Gastrocnemius medialis (tissue), 4 donors: ENCODE results near the gene FMN2. TPM values are rescaled to one million over a fixed set of nuclear protein-coding genes. Genes with fewer than 3 reads are reported as not detected.

Source experiments
- ATAC-seq, 2 donors: fragments of 150-250 bp; one replicate each; pipeline ENCODE4 v1.9.1; 2016
- DNase-seq, 2 donors: peaks; one replicate each; pipeline ENCODE4 v3.0.0-alpha.2; 2019
- H3K27ac ChIP-seq, 4 donors: fragments of 200-600 bp; sonication (generic); 1 replicate in 1 of 4; 2 replicates in 3 of 4; pipeline ENCODE4 v1.5.1; 2016 to 2018; ENCODE audit warnings: mild to moderate bottlenecking in 2 of 4, moderate library complexity in 1 of 4
- H3K27me3 ChIP-seq, 3 donors: fragments of 200-600 bp; sonication (generic) in 2 of 3; 1 replicate in 1 of 3; 2 replicates in 2 of 3; pipeline versions ENCODE4 v1.5.1 to v1.6.0; 2016 to 2019; ENCODE audit warnings: mild to moderate bottlenecking in 1 of 3, moderate library complexity in 1 of 3
- H3K36me3 ChIP-seq, 2 donors: fragments of 200-600 bp; sonication (generic) in 1 of 2; one replicate each; pipeline ENCODE4 v1.5.1; 2017 to 2018
- H3K4me1 ChIP-seq, 2 donors: fragments of 200-600 bp; sonication (generic) in 1 of 2; one replicate each; pipeline ENCODE4 v1.5.1; 2016 to 2017; ENCODE audit warnings: mild to moderate bottlenecking in 2 of 2
- H3K4me3 ChIP-seq, 4 donors: fragments of 200-600 bp; sonication (generic) in 3 of 4; 1 replicate in 1 of 4; 2 replicates in 3 of 4; pipeline ENCODE4 v1.5.1; 2016 to 2019; ENCODE audit warnings: mild to moderate bottlenecking in 2 of 4
- H3K9me3 ChIP-seq, 3 donors: fragments of 200-600 bp; sonication (generic) in 2 of 3; 1 replicate in 1 of 3; 2 replicates in 2 of 3; pipeline ENCODE4 v1.5.1; 2016 to 2019
- POLR2A ChIP-seq, 2 donors: fragments of 450-650 bp; IDR thresholded peaks; one replicate each; pipeline ENCODE4 v1.6.1; 2017; ENCODE audit warnings: antibody characterized with exemption in 2 of 2, mild to moderate bottlenecking in 2 of 2, moderate library complexity in 2 of 2
- in situ Hi-C, 4 donors: fragments of 200-750 bp; cut with MboI; loops; one replicate each; pipeline versions ENCODE4 v1.15.0 to v1.8.0; 2017; ENCODE audit warnings: low sequenced_read_pairs in 4 of 4
- intact Hi-C: fragments of 100-400 bp; cut with DNase I; formaldehyde crosslinking; loops from one replicate; pipeline ENCODE4 v1.15.1; 2023; ENCODE audit warnings: low total_unique reads
- total RNA-seq, 4 donors: library from RNA; depleted of rRNA; stranded (reverse); fragments of >200 nt; gene quantifications; one replicate each; pipeline versions ENCODE4 v1.1.0 to v1.2.3, GENCODE V29; 2016
- TF ChIP-seq, protein P1 (sequence below), 5 experiments: fragments of 450-650 bp in 3 of 5; fragments of 200-600 bp in 2 of 5; sonication (generic) in 2 of 5; IDR thresholded peaks in 4 of 5; conservative IDR thresholded peaks in 1 of 5; 1 replicate in 4 of 5; 2 replicates in 1 of 5; pipeline ENCODE4 v1.5.1; 2016 to 2019; ENCODE audit warnings: antibody characterized with exemption in 5 of 5, mild to moderate bottlenecking in 3 of 5, moderate library complexity in 3 of 5

The FMN2 gene
- total RNA-seq, 4 donors from 2014 or later = 0.51 TPM; not detected in 3

DNA sequence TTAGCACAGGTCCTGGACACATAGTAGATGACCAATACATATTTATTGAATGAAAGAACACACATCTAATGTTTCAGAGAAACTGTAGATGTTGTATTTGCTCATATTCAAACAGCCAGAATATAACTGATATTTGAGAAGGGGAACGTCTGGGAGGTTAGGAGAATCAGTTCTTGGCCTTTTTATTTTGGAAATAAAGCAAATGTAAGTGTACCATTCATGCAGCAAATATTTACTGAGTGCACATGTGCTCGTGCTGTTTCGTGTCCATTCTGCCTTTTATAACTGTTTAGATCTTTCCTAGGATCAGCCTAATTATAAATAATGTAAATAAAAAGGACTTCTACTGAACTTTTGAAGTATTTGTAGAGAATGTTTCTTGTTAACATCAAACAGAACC lies 416.5 kb downstream of the FMN2 start:
- no peaks in the 10 kb centered on the region for H3K4me1 ChIP-seq
- DNase-seq (no peak), ATAC-seq (no peak)
- H3K27ac ChIP-seq = no peak overlapping the region
- no peaks in the 10 kb centered on the region for H3K27me3 ChIP-seq
- H3K9me3 ChIP-seq = no peaks in the 10 kb centered on the region
- no peak for TF ChIP-seq POLR2A (IDR thresholded peaks at IDR 0.05)
- TF ChIP-seq, protein P1, sequence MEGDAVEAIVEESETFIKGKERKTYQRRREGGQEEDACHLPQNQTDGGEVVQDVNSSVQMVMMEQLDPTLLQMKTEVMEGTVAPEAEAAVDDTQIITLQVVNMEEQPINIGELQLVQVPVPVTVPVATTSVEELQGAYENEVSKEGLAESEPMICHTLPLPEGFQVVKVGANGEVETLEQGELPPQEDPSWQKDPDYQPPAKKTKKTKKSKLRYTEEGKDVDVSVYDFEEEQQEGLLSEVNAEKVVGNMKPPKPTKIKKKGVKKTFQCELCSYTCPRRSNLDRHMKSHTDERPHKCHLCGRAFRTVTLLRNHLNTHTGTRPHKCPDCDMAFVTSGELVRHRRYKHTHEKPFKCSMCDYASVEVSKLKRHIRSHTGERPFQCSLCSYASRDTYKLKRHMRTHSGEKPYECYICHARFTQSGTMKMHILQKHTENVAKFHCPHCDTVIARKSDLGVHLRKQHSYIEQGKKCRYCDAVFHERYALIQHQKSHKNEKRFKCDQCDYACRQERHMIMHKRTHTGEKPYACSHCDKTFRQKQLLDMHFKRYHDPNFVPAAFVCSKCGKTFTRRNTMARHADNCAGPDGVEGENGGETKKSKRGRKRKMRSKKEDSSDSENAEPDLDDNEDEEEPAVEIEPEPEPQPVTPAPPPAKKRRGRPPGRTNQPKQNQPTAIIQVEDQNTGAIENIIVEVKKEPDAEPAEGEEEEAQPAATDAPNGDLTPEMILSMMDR (IDR thresholded peaks at IDR 0.05 in 4 of 5, conservative IDR thresholded peaks at IDR 0.05 in 1 of 5) = no peak
- no peaks in the 10 kb centered on the region for H3K36me3 ChIP-seq
- in situ Hi-C loops (no loop called here), intact Hi-C loops (no loop called here)
- H3K4me3 ChIP-seq = no peak overlapping the region

DNA sequence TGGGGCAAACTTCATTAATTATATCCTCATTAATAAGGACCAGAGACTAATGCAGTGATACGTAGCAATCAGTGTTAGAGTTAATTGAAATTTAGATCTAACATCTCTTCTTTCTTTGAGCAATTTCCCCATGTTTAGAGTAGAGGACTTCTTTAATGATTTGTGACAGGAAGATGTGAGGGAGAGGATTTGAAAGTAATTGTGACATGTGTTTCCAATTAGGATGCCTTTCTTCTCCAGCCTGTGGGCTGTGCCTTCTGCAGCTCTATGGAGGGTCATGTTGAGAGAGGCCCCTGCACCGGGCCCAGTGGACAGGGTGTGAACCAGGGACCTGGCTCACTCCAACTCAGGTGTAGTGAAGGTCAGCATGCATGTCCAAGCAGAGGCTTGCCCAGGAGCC lies 417.3 kb downstream of the FMN2 start:
- no peaks in the 10 kb centered on the region for H3K4me1 ChIP-seq

DNA sequence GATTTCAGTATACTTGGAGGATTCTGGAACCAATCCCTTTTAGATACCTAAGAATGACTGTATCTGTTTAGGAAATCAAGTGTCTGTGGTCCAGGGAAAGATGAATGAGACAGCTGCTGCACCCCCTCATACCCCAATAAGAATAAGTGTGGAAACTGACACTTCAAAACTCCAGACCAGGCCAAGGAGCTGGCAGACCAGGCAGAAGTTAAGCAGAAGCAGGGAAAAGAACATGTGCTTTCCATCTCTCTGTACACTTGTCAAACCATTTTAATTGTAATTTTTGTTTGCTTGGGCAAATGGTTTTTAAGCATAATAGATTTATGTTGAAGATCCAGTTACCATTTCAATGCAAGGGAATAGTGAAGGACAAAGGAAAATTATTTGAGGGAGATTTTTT lies 420.1 kb downstream of the FMN2 start:
- ATAC-seq = no peak
- TF ChIP-seq POLR2A (IDR thresholded peaks at IDR 0.05) = no peak
- TF ChIP-seq, protein P1 (IDR thresholded peaks at IDR 0.05 in 4 of 5, conservative IDR thresholded peaks at IDR 0.05 in 1 of 5) = no peak
- no peaks in the 10 kb centered on the region for H3K27me3 ChIP-seq
- intact Hi-C loops = no loop called here
- no peaks in the 10 kb centered on the region for H3K4me1 ChIP-seq
- H3K9me3 ChIP-seq = no peaks in the 10 kb centered on the region
- in situ Hi-C loops = no loop called here
- DNase-seq = no peak
- H3K36me3 ChIP-seq = no peaks in the 10 kb centered on the region
- no peak overlapping the region for H3K4me3 ChIP-seq
- H3K27ac ChIP-seq = no peak overlapping the region

More for the DNA sequence above, 417.3 kb downstream of the FMN2 start:
- ATAC-seq (no peak), DNase-seq (no peak)
- no peaks in the 10 kb centered on the region for H3K27me3 ChIP-seq
- no peak overlapping the region for H3K27ac ChIP-seq
- H3K9me3 ChIP-seq = no peaks in the 10 kb centered on the region
- H3K36me3 ChIP-seq = no peaks in the 10 kb centered on the region
- no peak for TF ChIP-seq POLR2A (IDR thresholded peaks at IDR 0.05)
- TF ChIP-seq, protein P1 (IDR thresholded peaks at IDR 0.05 in 4 of 5, conservative IDR thresholded peaks at IDR 0.05 in 1 of 5) = no peak
- H3K4me3 ChIP-seq = no peak overlapping the region
- in situ Hi-C loops = no loop called here
- intact Hi-C loops = no loop called here

DNA sequence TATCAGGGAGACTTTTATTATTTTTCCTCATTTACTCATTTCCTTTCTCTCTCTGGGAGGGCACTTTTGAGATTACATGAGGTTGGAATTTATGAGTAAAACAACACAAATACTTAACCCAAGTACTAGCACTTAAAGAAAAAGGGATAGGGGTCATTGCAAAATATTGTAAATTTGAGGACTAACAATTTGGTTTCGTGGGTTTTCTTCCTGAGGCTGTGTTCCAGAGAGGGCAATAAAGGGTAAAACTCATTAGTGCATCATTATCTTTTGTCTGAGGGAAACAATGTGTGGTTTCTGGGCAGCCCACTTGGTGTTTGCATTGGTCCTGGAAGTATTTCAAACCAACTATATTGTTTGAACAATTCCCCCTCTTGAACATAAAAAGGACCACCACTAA lies 423.8 kb downstream of the FMN2 start:
- no peak overlapping the region for H3K4me3 ChIP-seq
- no peak for TF ChIP-seq POLR2A (IDR thresholded peaks at IDR 0.05)
- TF ChIP-seq, protein P1 (IDR thresholded peaks at IDR 0.05 in 4 of 5, conservative IDR thresholded peaks at IDR 0.05 in 1 of 5) = no peak
- H3K36me3 ChIP-seq = no peaks in the 10 kb centered on the region
- H3K27me3 ChIP-seq = no peaks in the 10 kb centered on the region
- no peaks in the 10 kb centered on the region for H3K9me3 ChIP-seq
- H3K4me1 ChIP-seq = no peaks in the 10 kb centered on the region
- in situ Hi-C loops = no loop called here
- DNase-seq = no peak
- intact Hi-C loops = no loop called here
- no peak overlapping the region for H3K27ac ChIP-seq
- ATAC-seq = no peak

DNA sequence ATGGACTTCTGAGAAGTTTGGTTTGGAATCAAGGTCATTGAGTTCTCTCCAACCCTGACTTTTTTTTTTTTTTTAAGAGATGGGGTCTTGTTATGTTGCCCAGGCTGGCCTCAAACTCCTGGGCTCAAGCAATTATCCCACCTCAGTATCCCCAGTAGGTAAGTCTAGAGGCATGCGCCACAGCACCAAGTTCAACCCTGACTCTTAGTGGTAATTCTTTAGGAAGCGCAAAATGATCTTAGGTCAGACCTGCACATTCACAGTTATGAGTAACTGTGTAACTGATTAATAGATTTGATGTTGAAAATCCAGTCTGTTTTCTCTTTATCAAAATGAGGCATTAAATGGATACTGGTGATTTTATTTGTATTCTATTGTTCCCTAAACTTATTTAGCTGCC lies 424.4 kb downstream of the FMN2 start:
- ATAC-seq (no peak), DNase-seq (no peak)
- Histone ChIP-seq H3K36me3 (no peaks in the 10 kb centered on the region), H3K27ac (no peak overlapping the region), H3K9me3 (no peaks in the 10 kb centered on the region), H3K4me1 (no peaks in the 10 kb centered on the region), H3K27me3 (no peaks in the 10 kb centered on the region), H3K4me3 (no peak overlapping the region)
- in situ Hi-C loops = no loop called here
- intact Hi-C loops = no loop called here
- no peak for TF ChIP-seq POLR2A (IDR thresholded peaks at IDR 0.05)
- TF ChIP-seq, protein P1 (IDR thresholded peaks at IDR 0.05 in 4 of 5, conservative IDR thresholded peaks at IDR 0.05 in 1 of 5) = no peak
